HG02642 (cell line): ENCODE measurements around the gene MS4A1.
"Not testable (repeated sequence)": the region's sequence is repeated elsewhere in the genome, so short reads cannot be mapped to it uniquely, and the experiment has no call there.

ENCODE experiments used
- ATAC-seq: cut with Tn5 transposase; IDR thresholded peaks from one replicate; pipeline ENCODE4 v1.9.1; 2021; ENCODE audit warnings: mild to moderate bottlenecking; ENCODE audit not compliant: unreplicated experiment, poor library complexity

MS4A1 gene

DNA sequence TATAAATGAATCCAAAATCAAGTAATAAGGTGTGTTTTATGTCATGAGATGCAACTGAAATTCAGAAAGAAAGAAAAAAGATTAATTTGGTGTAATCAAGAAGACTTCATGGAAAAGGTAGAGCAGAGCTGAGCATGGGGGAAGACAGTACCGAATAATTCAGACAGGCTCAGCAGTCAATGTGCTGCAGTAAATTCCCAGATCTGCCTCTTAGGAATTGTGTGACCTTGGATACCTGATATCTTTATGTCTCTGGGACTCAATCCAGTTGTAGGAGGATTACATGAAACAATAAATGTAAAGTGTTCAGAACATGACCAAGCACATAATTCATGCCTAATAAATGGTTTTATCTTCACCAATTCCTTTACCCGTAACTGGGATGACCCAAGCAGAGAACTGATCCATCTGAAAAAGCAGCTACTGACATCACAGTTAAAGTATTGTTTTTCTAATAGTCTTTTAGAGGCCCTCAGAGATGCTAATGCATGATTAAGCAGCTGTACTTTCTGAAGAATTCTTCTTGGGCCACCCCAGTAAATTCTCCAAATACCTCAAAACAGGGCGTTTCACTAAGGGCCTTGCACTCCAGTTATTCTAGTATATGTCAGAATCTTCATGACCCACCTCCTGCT is 44.7 kb downstream of the MS4A1 start:
- ATAC-seq = no peak

DNA sequence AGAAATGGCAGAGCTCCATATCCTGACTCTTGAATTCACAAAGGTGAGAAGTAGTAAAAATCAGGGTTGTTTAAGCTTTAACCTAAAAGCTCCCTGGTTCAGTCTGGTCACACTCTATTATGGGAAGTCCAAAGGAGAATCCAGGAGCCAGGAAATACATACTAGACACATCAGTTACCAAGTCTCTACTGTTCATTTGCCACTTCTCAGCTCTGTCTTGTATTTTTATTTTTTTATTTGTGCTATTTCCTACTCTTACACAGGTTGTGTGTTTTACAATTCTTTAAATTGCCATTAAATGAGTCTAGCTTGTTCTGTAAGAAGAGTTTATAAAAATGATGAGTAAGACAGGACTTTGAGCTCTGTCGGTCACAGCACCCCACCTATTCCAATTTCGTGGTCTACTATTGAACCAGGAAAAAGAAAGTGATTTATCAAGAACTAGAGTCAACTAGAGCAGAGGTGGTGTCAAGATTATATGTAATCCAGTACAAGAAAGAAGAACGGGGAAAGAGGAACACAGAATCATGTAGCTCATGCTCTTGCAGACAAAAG is 46.7 kb downstream of the MS4A1 start:
- no peak for ATAC-seq

DNA sequence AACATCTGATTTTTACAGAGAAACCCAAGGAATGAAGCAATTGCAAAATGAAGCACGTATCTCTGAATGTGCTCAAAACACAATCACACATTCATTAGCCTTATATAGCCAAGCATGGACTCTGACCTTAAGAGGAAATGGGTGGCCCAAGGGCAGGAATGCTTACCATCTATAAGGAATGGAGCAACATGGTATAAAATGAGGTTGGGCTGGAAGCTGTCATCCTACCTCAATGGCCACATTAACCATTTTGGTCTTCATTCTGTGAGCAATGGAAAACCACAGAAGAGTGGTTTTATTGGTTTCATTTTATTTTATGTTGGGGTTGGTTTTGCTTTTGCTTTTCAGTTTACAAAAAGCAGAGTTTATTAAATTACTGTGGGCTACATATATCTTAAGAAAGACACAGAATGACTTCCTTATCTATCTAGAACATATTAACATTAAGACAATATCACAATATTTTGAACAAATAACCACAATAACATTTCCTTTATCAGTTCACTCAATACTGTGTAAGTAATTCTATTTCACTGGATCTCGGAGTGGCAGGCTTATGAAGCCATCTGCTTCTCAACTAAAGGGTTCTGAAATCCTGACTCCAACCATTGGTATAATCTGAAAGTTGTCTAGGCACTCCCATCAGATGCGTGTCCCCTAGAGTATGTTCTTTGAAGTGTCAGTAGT is 48.7 kb downstream of the MS4A1 start:
- no peak for ATAC-seq

DNA sequence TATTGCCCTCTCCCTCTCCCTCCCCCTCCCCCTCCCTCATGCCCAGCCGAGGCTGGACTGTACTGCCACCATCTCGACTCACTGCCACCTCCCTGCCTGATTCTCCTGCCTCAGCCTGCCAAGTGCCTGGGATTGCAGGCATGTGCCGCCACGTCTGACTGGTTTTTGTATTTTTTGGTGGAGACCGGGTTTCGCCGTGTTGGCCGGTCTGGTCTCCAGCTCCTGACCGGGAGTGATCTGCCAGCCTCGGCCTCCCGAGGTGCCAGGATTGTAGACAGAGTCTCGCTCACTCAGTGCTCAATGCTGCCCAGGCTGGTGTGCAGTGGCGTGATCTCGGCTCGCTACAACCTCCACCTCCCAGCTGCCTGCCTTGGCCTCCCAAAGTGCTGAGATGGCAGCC is 54.0 kb downstream of the MS4A1 start:
- not testable (repeated sequence) for ATAC-seq

DNA sequence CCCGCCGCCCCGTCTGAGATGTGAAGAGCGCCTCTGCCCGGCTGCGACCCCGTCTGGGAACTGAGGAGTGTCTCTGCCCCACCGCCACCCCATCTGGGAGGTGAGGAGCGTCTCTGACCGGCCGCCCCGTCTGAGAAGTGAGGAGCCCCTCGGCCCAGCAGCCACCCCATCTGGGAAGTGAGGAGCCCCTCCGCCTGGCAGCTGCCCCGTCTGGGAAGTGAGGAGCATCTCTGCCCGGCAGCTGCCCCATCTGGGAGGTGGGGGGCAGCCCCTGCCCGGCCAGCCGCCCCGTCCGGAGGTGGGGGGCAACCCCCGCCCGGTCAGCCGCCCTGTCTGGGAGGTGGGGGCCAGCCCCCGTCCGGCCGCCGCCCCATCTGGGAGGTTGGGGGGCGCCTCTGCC is 54.6 kb downstream of the MS4A1 start:
- not testable (repeated sequence) for ATAC-seq

DNA sequence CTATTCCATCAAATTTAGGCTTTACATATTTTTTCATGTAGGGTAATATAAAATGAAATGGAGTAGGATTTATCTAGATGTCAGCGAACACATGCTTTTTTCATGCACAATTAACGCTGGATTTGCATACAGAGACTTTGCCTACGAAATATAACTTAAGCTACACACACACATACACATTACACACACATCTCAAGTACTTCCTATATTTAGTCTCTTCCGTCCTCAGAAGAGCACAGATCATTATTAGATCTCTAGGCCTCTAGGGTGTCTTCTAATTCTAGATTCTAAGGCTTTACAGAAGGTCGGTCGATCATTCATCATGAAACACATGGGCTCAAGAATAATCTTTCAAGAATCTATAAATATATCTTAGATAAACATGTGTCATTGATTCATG is 55.7 kb downstream of the MS4A1 start:
- ATAC-seq = no peak

DNA sequence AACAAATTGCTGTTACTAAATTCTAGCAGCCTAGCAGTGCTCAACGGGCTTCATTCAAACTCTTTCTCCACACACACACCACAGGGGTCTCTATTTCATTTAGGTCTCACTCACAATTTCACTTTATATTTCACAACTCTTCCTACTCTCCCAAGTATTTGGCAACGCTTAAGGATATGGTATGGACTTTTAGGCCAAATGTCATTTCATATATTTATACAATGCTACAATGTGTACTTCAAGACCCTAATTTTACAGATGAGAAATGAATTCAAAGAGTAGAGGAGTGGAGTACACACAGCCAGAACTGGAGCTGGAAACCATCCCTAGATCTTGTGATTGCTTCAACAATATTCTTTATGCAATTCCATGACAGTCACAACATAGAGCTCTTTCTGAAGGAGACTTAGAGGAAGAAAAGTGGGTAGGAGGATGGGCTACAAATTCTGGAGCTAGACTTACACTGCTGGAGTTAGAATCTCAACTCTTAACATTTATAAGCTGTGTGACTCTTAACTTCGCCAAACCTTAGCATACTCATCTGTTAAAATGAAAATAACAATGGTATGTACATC is 57.1 kb downstream of the MS4A1 start:
- no peak for ATAC-seq

DNA sequence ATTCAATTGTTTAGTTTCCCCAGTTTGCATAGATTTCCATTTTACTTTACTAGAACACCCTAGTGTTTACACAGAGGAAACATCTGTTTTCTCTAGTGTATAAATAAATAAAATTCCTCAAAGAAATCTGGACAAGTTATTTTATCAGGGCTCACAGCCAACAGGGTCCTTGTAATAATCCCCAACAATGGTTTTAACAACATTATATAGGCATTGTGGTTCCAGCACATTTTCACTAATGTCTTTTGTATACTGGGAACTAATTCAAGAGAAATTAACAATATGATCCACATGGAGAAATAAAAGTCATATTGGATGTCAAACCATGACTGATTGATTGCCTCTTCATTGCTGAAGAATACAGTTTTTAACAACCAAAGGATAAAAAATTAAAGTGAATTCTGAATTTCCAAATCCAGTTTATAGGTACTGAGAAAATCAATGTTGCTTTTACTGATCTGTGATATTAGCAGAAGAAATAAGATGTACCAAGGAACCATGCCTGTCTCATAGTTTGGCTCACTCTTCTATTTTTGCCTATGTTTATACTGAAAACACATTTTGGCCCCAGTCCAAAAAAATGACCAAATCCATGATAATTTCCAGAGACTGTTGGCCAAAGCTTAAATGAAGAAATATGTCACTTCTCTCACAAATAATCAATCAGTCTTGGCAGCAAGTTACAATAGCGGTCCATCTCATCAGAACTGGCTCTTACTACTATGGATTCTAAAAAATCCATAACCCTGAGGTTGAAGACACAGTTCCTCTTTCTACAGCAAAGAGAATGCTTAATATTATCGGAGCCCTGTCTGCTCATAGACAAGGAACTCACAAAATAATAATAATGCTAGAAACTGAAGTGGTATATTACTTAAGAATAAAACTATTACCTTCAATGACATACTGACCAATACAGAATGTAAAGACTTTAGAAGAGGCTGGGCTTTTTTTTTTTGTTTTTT is 58.1 kb downstream of the MS4A1 start:
- no peak for ATAC-seq

DNA sequence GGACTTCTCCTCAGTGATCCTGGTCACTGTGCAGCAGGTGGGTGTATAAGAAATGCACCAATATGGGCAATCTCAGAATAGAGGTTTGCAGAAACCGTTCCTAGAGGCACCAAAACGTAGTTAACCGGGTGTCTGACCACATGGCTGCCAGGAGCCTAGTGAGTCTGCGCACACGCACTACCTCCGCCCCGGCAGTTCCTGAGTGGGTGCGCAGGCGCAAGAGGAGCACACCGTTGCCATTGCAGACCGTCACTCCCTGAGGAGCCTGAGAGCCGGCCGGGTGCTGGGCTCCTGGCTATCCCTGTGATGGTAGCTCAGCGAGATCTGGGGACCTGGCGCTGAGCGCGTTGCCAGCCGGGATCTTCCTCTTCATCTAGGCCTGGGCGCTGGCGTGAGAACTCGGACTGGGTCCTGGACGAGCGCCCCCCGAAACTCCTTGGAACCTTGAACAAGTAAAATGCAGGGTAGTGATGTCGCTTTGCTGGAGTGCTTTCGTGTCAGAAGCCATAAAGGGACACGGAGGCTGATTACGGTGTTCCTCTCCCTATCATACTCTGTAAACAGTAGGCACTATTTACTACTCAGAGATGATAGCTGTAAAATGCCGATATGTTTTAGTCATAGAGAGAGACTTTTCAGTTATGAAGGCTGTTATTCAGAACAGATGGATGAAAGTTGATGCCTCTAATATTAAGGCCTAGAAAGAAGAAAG is 59.7 kb downstream of the MS4A1 start, which contains the start of gene MS4A13:
MS4A13 (plus strand) TSS at position 249 of the 712 bp plus-strand sequence. CDS start 2,692 bp downstream, outside the sequence.
- no peak for ATAC-seq
